Mammary epithelial cell (primary cell): ENCODE results near the gene TM4SF5.

ENCODE experiments used
- CTCF ChIP-seq, 2 donors: IDR thresholded peaks in 1 of 2; conservative IDR thresholded peaks in 1 of 2; 2 replicates each; pipeline ENCODE4 v1.5.1; 2011 to 2012; ENCODE audit warnings: inconsistent platforms in 2 of 2, low read length in 2 of 2, mild to moderate bottlenecking in 2 of 2, control low read depth in 1 of 2, low read depth in 1 of 2; ENCODE audit not compliant: insufficient read depth in 1 of 2; ENCODE audit errors: extremely low read depth in 1 of 2
- EZH2 ChIP-seq: IDR thresholded peaks from 2 replicates; pipeline ENCODE4 v1.6.1; 2012; ENCODE audit warnings: low read length, inconsistent platforms, borderline replicate concordance

- TF ChIP-seq CTCF (conservative IDR thresholded peaks at IDR 0.05 in 1 of 2, IDR thresholded peaks at IDR 0.05 in 1 of 2; ENCODE audit: extremely low read depth in 1 of 2, insufficient read depth in 1 of 2, low read depth in 1 of 2, low read length in 2 of 2): no peak
- no peak for TF ChIP-seq EZH2
Observed at GRCh38 chr17:4742629-4743028, 29.1 kb upstream of the TM4SF5 start.
